ENCODE results near the gene PLEKHG3. TPM values are rescaled to one million over a fixed set of nuclear protein-coding genes. Genes with fewer than 3 reads are reported as not detected.

PLEKHG3 gene
- total and polyA plus RNA-seq, 10 of the 15 experiments (the other 5 are each of a cell fraction or from before 2014, with no cell fraction given): 0.03 to 0.73 (median 0.07) TPM; not detected in 5

DNA sequence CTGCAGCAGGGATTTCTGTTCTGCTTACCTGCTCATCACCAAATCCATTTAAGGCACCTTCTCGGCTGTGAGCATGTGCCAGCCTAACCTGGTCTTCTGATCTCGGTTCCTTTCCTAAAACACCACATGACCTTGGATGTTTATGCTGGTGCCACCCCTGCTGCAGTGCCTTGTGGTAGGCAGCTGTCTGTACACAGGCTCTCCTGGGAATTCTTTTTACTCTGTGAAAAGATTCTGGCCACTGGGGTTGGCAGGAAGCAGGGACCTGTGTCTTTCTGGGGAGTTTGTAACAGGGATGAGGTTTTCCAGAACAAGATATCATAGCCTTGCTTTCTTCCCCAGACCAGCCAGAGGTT, 10.4 kb upstream of the PLEKHG3 start (continued):
- TF ChIP-seq, protein P1, sequence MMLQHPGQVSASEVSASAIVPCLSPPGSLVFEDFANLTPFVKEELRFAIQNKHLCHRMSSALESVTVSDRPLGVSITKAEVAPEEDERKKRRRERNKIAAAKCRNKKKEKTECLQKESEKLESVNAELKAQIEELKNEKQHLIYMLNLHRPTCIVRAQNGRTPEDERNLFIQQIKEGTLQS (IDR thresholded peaks at IDR 0.05; ENCODE audit: borderline replicate concordance, extremely low read depth, low read depth, low read length): no peak
- no peak for TF ChIP-seq NBN (IDR thresholded peaks at IDR 0.05)

DNA sequence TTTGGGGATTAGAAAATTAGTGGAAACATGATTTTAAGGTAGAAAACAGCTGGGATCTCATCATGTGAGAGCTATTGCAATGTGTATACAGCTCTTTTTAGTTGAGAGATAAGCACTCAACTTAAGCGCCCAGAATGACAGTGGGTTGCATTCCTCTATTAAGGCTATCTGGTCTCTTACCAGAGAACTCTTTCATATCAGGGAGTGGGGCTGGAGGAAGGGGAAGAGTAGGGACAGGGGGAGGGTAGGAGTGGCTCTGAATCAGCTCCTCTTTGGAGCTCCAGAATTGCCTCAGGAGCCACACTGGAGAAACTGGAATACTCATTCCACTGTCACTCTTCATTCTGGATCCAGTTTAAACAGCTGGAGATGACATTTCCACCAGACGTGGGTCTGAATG, 9.2 kb upstream of the PLEKHG3 start:
- DNase-seq (ENCODE audit: low read depth, low spot score) (no peak), FAIRE-seq (no peak), ATAC-seq (no peak)
- RAD21 ChIA-PET (ENCODE audit: unreplicated experiment): no interaction called here
- Histone ChIP-seq H4K20me1 (ENCODE audit: control insufficient read depth, insufficient read depth) (no peaks in the 10 kb centered on the region), H3K27ac (ENCODE audit: control insufficient read depth, insufficient read depth) (no peak overlapping the region), H3K27me3 (replicated peaks in 1 of 2; ENCODE audit: control insufficient read depth in 2 of 2, insufficient read depth in 2 of 2, low read length in 1 of 2) (peaks cover 0 to 2% of the 10 kb centered on the region in 2 experiments; a peak in 2 of 4 replicates), H3K9ac (ENCODE audit: control insufficient read depth, insufficient read depth, low read length) (no peak overlapping the region), H3K9me3 (replicated peaks; ENCODE audit: control insufficient read depth, insufficient read depth, low read length) (no peaks in the 10 kb centered on the region), H2AFZ (ENCODE audit: control insufficient read depth, low read depth, low read length) (no peak overlapping the region), H3K4me3 (no peak overlapping the region), H3K36me3 (ENCODE audit: control insufficient read depth in 2 of 2, insufficient read depth in 2 of 2, low read length in 1 of 2) (no peaks in the 10 kb centered on the region), H3K4me1 (ENCODE audit: control insufficient read depth, insufficient read depth, low read length) (no peaks in the 10 kb centered on the region), H3K79me2 (ENCODE audit: control insufficient read depth, insufficient read depth, low read length) (no peaks in the 10 kb centered on the region), H3K4me2 (ENCODE audit: control insufficient read depth, insufficient read depth) (no peak overlapping the region)
- SMC1A ChIA-PET (ENCODE audit: uncharacterized antibody, unreplicated experiment): interaction anchor here (1.4 kb wide), 1 partner anchor 11 kb away, joined by 4 read pairs; no protein-coding TSS in a partner anchor
- in situ Hi-C loops (cut with MboI) (no loop called here), intact Hi-C loops (cut with micrococcal nuclease; ENCODE audit: unreplicated experiment) (no loop called here)
- BruUV-seq (replicated peaks): no TSS peak
- POLR2A ChIA-PET: no interaction called here
- CTCF ChIA-PET: no interaction called here
- WGBS (ENCODE audit: insufficient coverage, insufficient replicate concordance, low lambda C conversion rate, missing lambda C conversion rate): 27% methylated on average over 2 of the region's 2 CpGs
- TF ChIP-seq JUNB (IDR thresholded peaks at IDR 0.05) (no peak), BMI1 (IDR thresholded peaks at IDR 0.05; ENCODE audit: borderline replicate concordance) (no peak), TCF3 (IDR thresholded peaks at IDR 0.05; ENCODE audit: borderline replicate concordance, insufficient read depth, low read depth, low read length) (no peak), BACH1 (IDR thresholded peaks at IDR 0.05; ENCODE audit: borderline replicate concordance) (no peak), ATF7 (IDR thresholded peaks at IDR 0.05; ENCODE audit: low read depth) (no peak), NFYA (IDR thresholded peaks at IDR 0.05; ENCODE audit: borderline replicate concordance, low read depth, low read length) (no peak), CEBPB (IDR thresholded peaks at IDR 0.05; ENCODE audit: borderline replicate concordance in 1 of 2, low read depth in 2 of 2, low read length in 2 of 2) (no peak), TAF1 (IDR thresholded peaks at IDR 0.05; ENCODE audit: borderline replicate concordance, low read depth, low read length) (no peak), FOXM1 (IDR thresholded peaks at IDR 0.05; ENCODE audit: low read depth, low read length) (no peak), MYB (IDR thresholded peaks at IDR 0.05; ENCODE audit: borderline replicate concordance, low read depth, low read length) (no peak), HDAC6 (IDR thresholded peaks at IDR 0.05; ENCODE audit: unreplicated experiment) (no peak), ETV6 (conservative IDR thresholded peaks at IDR 0.05 in 1 of 2, IDR thresholded peaks at IDR 0.05 in 1 of 2; ENCODE audit: borderline replicate concordance in 1 of 2, low read depth in 1 of 2) (no peak), ZNF384 (IDR thresholded peaks at IDR 0.05; ENCODE audit: borderline replicate concordance, low read depth, low read length) (no peak), JUND (IDR thresholded peaks at IDR 0.05; ENCODE audit: low read depth, low read length) (no peak), EZH2 (IDR thresholded peaks at IDR 0.05; ENCODE audit: borderline replicate concordance, control insufficient read depth, low read depth, low read length) (no peak), ZNF207 (IDR thresholded peaks at IDR 0.05; ENCODE audit: borderline replicate concordance) (no peak)
- TF ChIP-seq, protein P2, sequence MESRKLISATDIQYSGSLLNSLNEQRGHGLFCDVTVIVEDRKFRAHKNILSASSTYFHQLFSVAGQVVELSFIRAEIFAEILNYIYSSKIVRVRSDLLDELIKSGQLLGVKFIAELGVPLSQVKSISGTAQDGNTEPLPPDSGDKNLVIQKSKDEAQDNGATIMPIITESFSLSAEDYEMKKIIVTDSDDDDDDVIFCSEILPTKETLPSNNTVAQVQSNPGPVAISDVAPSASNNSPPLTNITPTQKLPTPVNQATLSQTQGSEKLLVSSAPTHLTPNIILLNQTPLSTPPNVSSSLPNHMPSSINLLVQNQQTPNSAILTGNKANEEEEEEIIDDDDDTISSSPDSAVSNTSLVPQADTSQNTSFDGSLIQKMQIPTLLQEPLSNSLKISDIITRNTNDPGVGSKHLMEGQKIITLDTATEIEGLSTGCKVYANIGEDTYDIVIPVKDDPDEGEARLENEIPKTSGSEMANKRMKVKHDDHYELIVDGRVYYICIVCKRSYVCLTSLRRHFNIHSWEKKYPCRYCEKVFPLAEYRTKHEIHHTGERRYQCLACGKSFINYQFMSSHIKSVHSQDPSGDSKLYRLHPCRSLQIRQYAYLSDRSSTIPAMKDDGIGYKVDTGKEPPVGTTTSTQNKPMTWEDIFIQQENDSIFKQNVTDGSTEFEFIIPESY (IDR thresholded peaks at IDR 0.05): no peak
- TF ChIP-seq, protein P3, sequence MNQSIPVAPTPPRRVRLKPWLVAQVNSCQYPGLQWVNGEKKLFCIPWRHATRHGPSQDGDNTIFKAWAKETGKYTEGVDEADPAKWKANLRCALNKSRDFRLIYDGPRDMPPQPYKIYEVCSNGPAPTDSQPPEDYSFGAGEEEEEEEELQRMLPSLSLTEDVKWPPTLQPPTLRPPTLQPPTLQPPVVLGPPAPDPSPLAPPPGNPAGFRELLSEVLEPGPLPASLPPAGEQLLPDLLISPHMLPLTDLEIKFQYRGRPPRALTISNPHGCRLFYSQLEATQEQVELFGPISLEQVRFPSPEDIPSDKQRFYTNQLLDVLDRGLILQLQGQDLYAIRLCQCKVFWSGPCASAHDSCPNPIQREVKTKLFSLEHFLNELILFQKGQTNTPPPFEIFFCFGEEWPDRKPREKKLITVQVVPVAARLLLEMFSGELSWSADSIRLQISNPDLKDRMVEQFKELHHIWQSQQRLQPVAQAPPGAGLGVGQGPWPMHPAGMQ (IDR thresholded peaks at IDR 0.05; ENCODE audit: borderline replicate concordance): no peak
- TF ChIP-seq, protein P1 (IDR thresholded peaks at IDR 0.05; ENCODE audit: borderline replicate concordance, extremely low read depth, low read depth, low read length): no peak
